Sigmoid colon (tissue), 7 donors: ENCODE measurements around the gene FANCE. TPM values are rescaled to one million over a fixed set of nuclear protein-coding genes. Genes with fewer than 3 reads are reported as not detected.

ENCODE experiments used
- DNase-seq: peaks from one replicate; pipeline ENCODE4 v3.0.0-alpha.2; 2019
- H3K27ac ChIP-seq, 4 donors: fragments of 200-600 bp; sonication (generic); one replicate each; pipeline ENCODE4 v1.5.1; 2016 to 2019; ENCODE audit warnings: mild to moderate bottlenecking in 1 of 4
- H3K27me3 ChIP-seq, 3 donors: fragments of 200-600 bp; sonication (generic); one replicate each; pipeline ENCODE4 v1.5.1; 2019; ENCODE audit warnings: mild to moderate bottlenecking in 1 of 3
- H3K36me3 ChIP-seq, 4 donors: fragments of 200-600 bp; sonication (generic); one replicate each; pipeline ENCODE4 v1.5.1; 2016 to 2019
- H3K4me1 ChIP-seq, 4 donors: fragments of 200-600 bp; sonication (generic); one replicate each; pipeline ENCODE4 v1.5.1; 2017 to 2019
- H3K4me3 ChIP-seq, 4 donors: fragments of 200-600 bp; sonication (generic); one replicate each; pipeline ENCODE4 v1.5.1; 2017 to 2019; ENCODE audit warnings: mild to moderate bottlenecking in 2 of 4, moderate library complexity in 1 of 4
- H3K9me3 ChIP-seq, 4 donors: fragments of 200-600 bp in 3 of 4; sonication (generic) in 3 of 4; one replicate each; pipeline versions ENCODE4 v1.5.1 to v1.6.1; 2013 to 2019
- EP300 ChIP-seq, 4 donors: sonication (generic); formaldehyde crosslinking; IDR thresholded peaks; one replicate each; pipeline ENCODE4 v1.6.1; 2017; ENCODE audit warnings: antibody characterized with exemption in 4 of 4
- POLR2A ChIP-seq, 2 donors: fragments of 450-650 bp; IDR thresholded peaks; one replicate each; pipeline ENCODE4 v1.6.1; 2016; ENCODE audit warnings: antibody characterized with exemption in 2 of 2, mild to moderate bottlenecking in 2 of 2, moderate library complexity in 2 of 2
- POLR2AphosphoS5 ChIP-seq, 4 donors: sonication (generic); formaldehyde crosslinking; IDR thresholded peaks; one replicate each; pipeline ENCODE4 v1.6.1; 2017; ENCODE audit warnings: antibody characterized with exemption in 4 of 4
- WGBS, 2 donors: extraction: QIAGEN DNeasy Blood & Tissue Kit; methylation state at CpG; one replicate each; pipeline ENCODE4 v1.1.7; 2013; 5-methylcytosine and 5-hydroxymethylcytosine counted together
- intact Hi-C: fragments of 100-400 bp; cut with DNase I; formaldehyde crosslinking; loops from one replicate; pipeline ENCODE4 v1.15.1; 2023
- polyA plus RNA-seq, 3 donors: library from polyadenylated mRNA; stranded (reverse); fragments of 200-250 nt; gene quantifications; one replicate each; pipeline ENCODE4 v1.2.3, GENCODE V29; 2013
- total RNA-seq, 4 donors: library from RNA; depleted of rRNA; stranded (reverse); fragments of >200 nt; gene quantifications; one replicate each; pipeline ENCODE4 v1.1.0, GENCODE V29; 2016
- TF ChIP-seq, protein P1 (sequence below), 4 experiments: fragments of 450-650 bp in 3 of 4; fragments of 200-600 bp in 1 of 4; IDR thresholded peaks; one replicate each; pipeline ENCODE4 v1.5.1; 2016 to 2019; ENCODE audit warnings: antibody characterized with exemption in 4 of 4, mild to moderate bottlenecking in 3 of 4, moderate library complexity in 2 of 4
- donor health status: healthy with polysubstance abuse.
- donor health status: Bipolar disorder and iron deficiency.
- donor health status: healthy.

Gene FANCE
- total and polyA plus RNA-seq, 7 donors: 2.4 to 5.2 (median 3.6) TPM

DNA sequence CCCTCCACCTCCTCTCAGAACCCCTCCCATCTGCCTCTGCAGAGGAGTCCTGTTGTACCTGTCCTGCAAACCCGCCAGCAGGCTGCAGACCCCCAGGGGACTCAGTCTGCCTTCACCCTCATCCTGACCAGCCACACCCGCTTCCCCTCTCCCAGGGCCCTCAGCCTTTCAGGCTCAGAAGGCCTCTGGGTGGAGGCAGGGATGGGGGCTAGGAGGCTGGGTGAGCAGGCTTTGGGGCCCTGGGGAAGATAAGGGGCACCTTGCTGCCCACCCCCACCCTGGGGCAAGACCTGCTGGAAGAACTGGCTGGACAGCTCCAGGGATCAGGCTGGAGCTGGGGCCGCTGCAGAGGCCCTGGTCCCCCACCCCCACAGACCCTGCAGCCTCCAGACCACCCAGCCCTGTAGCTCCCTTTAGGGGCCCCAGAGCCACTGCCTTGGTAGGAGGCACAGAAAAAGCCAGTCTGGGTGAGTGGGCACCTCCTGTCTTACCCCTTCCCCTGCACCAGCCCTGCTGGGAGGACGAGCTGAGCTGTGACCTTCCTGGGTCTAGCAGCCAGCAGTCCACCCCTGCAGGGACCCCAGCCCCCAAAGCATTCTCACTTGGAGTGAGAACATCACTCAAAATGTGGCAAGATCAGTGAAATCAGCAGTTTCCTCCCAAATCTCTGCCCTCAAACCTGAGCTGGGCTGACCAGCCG lies 39.6 kb downstream of the FANCE start:
- Histone ChIP-seq H3K4me1 (peaks cover 0 to 92% (median 87%) of the 10 kb centered on the region in 4 donors), H3K27ac (peak overlapping the region; percentile 100), H3K4me3 (peak overlapping the region; percentile 9 to 99 (median 98)), H3K27me3 (no peaks in the 10 kb centered on the region), H3K9me3 (no peaks in the 10 kb centered on the region), H3K36me3 (no peaks in the 10 kb centered on the region)
- TF ChIP-seq POLR2AphosphoS5 (IDR thresholded peaks at IDR 0.05) (no peak), EP300 (IDR thresholded peaks at IDR 0.05) (no peak), POLR2A (IDR thresholded peaks at IDR 0.05) (no peak)
- TF ChIP-seq, protein P1, sequence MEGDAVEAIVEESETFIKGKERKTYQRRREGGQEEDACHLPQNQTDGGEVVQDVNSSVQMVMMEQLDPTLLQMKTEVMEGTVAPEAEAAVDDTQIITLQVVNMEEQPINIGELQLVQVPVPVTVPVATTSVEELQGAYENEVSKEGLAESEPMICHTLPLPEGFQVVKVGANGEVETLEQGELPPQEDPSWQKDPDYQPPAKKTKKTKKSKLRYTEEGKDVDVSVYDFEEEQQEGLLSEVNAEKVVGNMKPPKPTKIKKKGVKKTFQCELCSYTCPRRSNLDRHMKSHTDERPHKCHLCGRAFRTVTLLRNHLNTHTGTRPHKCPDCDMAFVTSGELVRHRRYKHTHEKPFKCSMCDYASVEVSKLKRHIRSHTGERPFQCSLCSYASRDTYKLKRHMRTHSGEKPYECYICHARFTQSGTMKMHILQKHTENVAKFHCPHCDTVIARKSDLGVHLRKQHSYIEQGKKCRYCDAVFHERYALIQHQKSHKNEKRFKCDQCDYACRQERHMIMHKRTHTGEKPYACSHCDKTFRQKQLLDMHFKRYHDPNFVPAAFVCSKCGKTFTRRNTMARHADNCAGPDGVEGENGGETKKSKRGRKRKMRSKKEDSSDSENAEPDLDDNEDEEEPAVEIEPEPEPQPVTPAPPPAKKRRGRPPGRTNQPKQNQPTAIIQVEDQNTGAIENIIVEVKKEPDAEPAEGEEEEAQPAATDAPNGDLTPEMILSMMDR (IDR thresholded peaks at IDR 0.05): no peak
- intact Hi-C loops: loop anchor here (2.0 kb wide), 1 partner anchor 237 kb away; no protein-coding TSS in a partner anchor
- no peak for DNase-seq
- WGBS, 2 donors: 49 to 65% methylated on average over 5 of the region's 5 CpGs

DNA sequence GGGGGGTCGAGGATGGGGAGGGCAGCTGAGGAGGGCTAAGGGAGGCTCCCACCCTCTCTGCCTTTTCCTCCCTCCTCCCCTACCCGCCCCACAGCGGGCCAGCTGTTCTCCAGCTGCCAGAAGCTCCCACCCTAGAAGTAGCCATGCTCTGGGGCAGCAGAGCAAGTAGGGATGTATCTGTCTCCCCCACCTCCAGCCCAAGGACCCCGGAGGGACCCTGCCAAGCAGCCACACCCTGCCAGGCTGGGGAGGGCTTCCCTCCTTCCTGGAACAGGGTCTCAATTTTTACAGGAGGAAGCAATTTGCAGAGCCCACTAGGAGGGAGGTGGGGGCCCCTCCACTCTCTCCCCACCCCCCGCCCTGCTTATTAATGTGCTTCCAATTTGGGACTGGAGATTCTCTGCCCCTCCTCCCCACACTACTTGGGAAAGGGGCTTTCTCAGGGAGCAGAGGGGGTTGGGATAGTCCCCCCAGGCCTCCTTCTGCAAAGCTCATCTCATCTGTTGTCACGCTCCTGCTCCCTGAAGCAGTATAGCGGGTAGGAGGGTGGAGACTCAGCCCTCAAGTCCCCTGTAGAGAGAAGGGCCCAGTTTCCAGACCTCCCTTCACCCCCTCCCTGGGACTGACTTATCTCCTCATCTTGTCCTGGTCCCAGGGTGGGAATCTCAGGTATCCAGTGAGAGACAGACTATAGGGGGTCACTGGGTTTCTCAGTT lies 40.3 kb downstream of the FANCE start:
- no peaks in the 10 kb centered on the region for H3K36me3 ChIP-seq
- H3K9me3 ChIP-seq: no peaks in the 10 kb centered on the region
- H3K27me3 ChIP-seq: no peaks in the 10 kb centered on the region
- peaks cover 0 to 88% (median 80%) of the 10 kb centered on the region in 4 donors for H3K4me1 ChIP-seq
- no peak for DNase-seq
- intact Hi-C loops: no loop called here
- H3K27ac ChIP-seq: peak overlapping the region; percentile 100
- 46 to 68% methylated on average over 7 of the region's 7 CpGs for WGBS, 2 donors
- peak overlapping the region; percentile 9 to 99 (median 98) for H3K4me3 ChIP-seq
- TF ChIP-seq, protein P1 (IDR thresholded peaks at IDR 0.05): no peak
- peak in 1 of 4 donors; percentile 18 for TF ChIP-seq POLR2AphosphoS5 (IDR thresholded peaks at IDR 0.05)

DNA sequence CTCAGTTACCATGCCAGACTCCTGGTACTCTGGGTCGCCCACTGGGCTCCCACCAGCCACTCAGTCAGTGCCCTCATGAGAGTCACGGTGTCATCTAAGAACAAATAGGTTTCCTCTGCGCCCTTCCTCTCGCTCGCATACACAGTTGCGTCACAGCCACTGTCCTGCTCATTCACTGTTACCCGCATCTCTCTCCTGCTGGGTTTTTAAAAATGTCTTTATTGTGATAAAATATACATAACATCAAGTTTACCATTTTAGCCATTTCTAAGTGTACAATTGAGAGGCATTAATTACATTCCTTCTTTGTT lies 40.8 kb downstream of the FANCE start:
- peak overlapping the region; percentile 100 for H3K27ac ChIP-seq
- no peaks in the 10 kb centered on the region for H3K9me3 ChIP-seq
- peak overlapping the region; percentile 1 to 99 (median 98) for H3K4me3 ChIP-seq
- intact Hi-C loops: no loop called here
- peak; percentile 83 for DNase-seq
- H3K36me3 ChIP-seq: no peaks in the 10 kb centered on the region
- TF ChIP-seq POLR2AphosphoS5 (IDR thresholded peaks at IDR 0.05) (peak; percentile 20 to 71 (median 49)), POLR2A (IDR thresholded peaks at IDR 0.05) (peak in 1 of 2 donors; percentile 10), EP300 (IDR thresholded peaks at IDR 0.05) (no peak)
- TF ChIP-seq, protein P1 (IDR thresholded peaks at IDR 0.05): no peak
- 81 to 82% methylated on average over 7 of the region's 7 CpGs for WGBS, 2 donors
- H3K4me1 ChIP-seq: peaks cover 0 to 88% (median 78%) of the 10 kb centered on the region in 4 donors
- no peaks in the 10 kb centered on the region for H3K27me3 ChIP-seq

DNA sequence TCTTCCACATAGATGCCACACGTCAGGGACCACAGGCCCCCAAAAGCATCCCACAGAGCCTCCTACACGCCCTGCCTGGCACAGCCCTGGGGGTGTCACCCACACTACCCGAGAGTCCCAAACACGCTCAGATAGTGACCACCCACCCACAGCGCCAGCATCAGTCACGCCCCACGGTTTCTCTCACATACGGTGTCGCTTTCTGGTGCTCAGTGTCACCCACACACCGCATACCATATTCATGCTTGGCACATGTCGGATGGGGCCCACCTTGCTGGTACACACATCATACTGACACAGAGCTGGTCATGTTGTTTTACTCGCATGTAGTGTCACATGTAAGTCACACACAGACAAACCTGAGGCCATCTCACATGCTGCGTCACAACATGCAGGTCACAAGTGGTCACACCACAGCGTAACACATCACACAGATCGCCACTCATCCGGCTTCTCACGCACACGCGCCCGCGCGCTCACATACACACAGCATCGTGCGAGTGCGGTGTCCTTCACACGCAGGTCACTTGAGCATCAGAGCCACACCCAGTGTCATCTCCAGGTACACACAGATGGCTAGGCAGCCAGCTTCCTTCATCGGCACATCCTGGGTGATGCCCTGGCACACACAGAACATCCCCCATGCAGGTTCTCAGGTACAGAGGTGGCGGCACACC lies 41.3 kb downstream of the FANCE start:
- H3K9me3 ChIP-seq: no peaks in the 10 kb centered on the region
- WGBS, 2 donors: 83 to 86% methylated on average over 28 of the region's 28 CpGs
- intact Hi-C loops: no loop called here
- no peaks in the 10 kb centered on the region for H3K36me3 ChIP-seq
- no peaks in the 10 kb centered on the region for H3K27me3 ChIP-seq
- peak; percentile 75 for DNase-seq
- peak overlapping the region; percentile 100 for H3K27ac ChIP-seq
- H3K4me3 ChIP-seq: peak overlapping the region; percentile 97 to 100 (median 98)
- H3K4me1 ChIP-seq: peaks cover 0 to 88% (median 78%) of the 10 kb centered on the region in 4 donors
- no peak for TF ChIP-seq EP300 (IDR thresholded peaks at IDR 0.05)
- TF ChIP-seq POLR2AphosphoS5 (IDR thresholded peaks at IDR 0.05): peak in 2 of 4 donors; percentile 34 to 42
- TF ChIP-seq POLR2A (IDR thresholded peaks at IDR 0.05): no peak

DNA sequence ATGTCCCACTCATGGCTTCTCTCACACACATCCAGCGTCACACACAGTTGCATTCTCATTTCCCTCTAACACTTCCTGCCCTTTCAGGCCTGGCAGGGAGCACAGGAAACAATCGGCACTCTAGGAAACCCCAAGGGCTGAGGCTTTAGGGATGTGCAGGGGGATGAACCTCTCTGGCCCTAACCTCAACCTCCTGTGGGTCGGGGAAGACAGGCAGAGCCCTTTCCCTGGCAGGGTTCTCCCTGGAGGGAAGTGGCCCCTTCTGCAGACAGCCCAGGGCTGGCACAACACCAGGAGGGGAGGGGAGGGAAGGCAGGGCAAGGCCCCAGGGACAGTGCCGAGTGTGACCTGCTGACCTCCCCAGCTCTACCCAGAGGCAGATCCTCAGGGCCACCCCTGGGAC lies 42.0 kb downstream of the FANCE start:
- WGBS, 2 donors: 16 to 40% methylated on average over 4 of the region's 4 CpGs
- peak; percentile 74 for DNase-seq
- Histone ChIP-seq H3K4me3 (peak overlapping the region; percentile 97 to 100 (median 98)), H3K27ac (peak overlapping the region; percentile 100), H3K9me3 (no peaks in the 10 kb centered on the region), H3K4me1 (peaks cover 0 to 85% (median 76%) of the 10 kb centered on the region in 4 donors), H3K27me3 (no peaks in the 10 kb centered on the region), H3K36me3 (no peaks in the 10 kb centered on the region)
- TF ChIP-seq POLR2AphosphoS5 (IDR thresholded peaks at IDR 0.05) (peak in 2 of 4 donors; percentile 1 to 19), EP300 (IDR thresholded peaks at IDR 0.05) (no peak), POLR2A (IDR thresholded peaks at IDR 0.05) (no peak)
- TF ChIP-seq, protein P1 (IDR thresholded peaks at IDR 0.05): no peak
- intact Hi-C loops: no loop called here
